T-helper 22 cell (primary cell): ENCODE data around the gene ERP27.

Experiments
- DNase-seq: peaks from one replicate; pipeline ENCODE4 v3.0.0-alpha.2; 2020; ENCODE audit warnings: low read depth

The ERP27 gene

DNA sequence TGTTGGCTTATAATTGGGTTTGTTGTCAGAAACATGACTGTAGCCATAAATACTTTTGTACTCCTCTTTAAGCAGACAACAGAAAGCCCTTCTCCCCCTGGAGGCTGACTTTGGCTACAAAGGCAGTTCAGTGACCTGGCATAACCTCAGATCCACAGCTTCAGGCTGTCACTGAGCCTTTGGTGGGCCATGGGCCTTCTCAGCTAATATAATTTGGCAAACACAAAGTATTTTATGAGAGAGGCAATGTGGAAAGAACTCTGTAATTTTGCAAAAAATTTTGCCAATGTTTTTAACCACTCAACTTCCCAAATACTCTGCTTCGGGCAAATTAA lies 37.1 kb downstream of the ERP27 start:
- DNase-seq, result no peak

DNA sequence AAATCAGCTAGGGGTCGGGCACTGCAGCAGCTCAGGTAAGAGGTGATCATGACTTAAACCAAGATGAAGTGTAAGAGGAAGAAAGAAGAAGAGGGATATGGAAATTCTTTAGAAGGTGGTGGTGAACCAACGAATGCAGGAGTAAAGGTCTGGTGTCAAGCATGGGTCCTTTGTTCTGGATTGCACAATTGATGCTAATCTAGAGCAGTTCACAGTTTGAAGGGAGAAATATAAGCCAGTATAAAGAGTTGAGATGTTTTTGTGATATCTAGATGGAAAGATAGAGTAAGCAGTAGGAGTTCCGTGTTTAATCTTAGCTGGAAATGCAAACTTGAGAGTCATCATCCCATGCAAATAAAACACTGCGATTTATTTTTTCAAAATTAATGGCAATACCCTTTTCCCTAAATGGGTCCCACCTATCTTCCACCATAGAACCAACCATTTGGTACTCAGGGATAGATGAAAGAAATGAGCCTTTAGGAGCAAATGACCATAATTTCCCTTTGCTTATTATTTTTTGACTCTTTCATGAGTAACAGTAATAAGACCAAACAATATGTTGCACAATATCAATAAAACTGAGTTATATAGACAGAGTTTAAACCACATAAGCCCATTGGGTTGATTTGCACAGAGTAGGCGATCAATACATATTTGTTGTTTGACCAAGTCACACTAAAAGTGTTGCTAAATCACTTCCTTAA lies 37.7 kb downstream of the ERP27 start:
- DNase-seq, result no peak

DNA sequence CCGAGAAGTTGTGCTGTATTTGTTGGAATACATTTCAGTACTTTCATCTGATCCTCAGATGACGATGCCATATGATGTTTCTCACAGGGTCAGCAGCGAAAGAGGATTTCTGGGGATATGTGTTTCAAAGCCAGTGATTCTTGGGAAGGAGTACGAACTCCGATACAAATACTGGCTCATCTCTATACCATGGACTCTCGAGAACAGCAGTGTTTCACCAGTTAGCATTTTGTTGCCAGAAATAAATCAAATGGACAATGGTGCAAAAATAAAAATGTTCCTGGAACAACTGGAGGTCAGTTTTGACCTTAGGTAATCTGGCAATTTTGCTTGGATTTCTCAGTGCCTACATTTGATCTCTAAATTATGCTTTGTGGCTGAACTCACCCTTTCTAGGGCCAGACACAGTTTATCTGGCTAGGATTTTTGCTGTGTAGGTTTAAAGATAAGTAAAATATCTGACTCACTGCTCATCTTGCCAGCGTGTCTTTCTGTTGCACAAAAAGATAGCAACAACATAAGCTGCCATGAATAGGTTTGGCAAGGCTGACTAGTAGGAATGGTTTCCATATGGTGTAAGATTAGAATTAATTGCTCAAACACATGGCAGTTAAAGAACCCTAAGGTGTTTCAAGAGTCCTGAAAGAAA lies 41.7 kb downstream of the ERP27 start:
- no peak for DNase-seq

DNA sequence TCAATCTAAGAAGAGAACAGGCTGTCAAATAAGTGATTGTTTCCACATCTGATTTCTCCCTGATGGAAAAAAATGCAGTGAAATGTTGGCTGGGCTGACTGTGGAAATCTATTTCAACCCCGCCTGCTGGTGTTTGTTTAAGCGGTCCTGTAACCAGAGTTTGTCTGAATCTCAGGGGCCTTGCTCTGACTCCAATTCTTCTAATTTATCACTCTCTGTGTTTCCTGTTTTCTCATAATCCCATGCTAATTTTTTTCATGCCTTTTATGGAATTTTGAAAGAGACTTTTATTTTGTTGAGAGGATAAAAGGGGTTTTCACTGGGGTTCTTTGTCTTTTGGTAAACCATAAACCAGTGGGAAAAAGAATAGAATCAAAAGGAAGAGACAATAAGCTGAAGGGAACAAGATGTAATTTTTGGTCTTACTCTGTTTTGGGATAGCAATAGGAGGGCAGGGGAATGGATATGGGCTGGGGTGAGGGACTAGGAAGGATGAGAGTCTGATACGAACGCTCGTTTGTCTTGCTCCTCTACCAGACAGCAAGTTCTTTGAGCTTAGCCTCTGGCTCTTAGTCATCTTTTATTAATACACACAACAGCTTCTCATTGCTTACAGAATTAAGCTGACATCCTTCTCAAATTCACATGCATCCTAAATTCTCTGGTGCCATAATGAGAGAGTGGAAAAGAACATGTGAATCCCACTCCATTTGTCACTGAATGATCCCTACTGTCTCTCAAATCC lies 44.7 kb downstream of the ERP27 start:
- DNase-seq, result no peak

DNA sequence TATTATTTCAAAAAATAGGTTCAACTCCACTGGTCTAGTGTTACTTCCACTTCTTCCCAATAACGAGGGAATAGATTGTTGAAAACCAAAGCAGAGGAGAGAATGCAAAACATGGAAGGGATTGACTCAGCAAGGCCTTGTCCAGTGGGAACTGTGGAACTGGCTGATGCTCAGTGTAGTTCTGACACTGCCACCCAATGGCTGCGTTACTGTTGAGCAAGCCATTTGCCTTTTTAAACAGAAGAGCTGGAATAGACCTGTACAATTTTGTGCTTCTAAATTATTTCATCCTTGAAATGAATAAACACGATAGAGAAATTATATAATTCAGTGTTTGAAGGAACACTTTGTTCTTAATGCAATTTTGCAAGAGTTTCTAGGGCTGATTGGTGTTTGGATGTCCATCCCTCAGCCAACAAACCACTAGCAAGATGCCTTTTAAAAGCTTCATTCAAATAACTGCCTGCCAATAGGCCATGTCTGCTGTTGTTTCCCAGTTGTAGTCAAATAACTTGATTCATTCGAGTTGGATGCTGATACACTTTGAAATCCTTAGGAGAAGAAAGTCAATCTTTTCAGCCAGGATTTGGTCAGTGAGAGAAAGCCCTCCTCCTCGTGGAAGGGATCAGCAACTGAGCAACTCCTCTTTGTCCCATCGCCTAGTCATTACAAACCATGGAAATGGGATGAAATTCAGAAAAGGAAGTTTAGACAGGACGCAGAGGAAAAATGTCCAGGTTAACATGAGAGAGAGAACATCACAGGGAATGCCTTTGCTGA lies 45.4 kb downstream of the ERP27 start:
- DNase-seq, result no peak

DNA sequence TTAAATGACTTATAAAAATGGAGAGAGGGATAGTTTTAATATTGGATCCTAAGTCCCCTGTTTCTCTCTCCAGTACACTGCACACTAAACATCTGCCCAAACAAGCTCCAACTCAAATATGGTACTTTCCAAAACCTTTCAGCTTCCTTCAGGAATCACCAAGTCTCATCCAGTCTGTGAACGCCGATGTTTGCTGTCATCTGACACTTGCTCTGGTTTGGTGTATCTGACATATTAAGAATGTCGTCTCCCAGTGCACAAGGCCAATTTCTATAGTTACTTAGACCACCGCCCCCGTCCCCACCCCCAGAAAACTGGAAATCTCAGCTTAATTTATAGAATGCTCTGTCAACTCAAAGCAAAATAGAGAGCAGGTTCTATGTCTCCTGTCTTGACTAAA lies 47.6 kb downstream of the ERP27 start:
- DNase-seq, result no peak

DNA sequence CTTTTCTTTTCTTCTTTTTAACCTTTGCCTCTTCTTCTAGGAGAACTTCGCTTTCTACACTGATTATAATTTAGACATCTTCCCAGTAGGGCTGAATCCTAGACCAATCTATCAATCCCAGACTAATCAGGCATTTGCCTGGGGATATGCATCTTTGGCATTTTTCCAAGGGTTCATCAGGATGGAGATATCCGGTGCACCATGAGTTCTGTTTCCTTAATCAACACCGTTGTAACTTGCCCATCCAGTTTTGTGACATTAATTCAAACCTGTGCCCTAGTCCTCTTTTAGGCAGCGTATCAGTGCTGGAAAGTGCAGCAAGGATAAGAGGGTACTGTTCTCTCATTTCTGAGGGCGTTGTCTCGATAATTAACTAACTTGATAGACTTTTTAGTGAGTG lies 52.1 kb downstream of the ERP27 start:
- DNase-seq, result no peak

DNA sequence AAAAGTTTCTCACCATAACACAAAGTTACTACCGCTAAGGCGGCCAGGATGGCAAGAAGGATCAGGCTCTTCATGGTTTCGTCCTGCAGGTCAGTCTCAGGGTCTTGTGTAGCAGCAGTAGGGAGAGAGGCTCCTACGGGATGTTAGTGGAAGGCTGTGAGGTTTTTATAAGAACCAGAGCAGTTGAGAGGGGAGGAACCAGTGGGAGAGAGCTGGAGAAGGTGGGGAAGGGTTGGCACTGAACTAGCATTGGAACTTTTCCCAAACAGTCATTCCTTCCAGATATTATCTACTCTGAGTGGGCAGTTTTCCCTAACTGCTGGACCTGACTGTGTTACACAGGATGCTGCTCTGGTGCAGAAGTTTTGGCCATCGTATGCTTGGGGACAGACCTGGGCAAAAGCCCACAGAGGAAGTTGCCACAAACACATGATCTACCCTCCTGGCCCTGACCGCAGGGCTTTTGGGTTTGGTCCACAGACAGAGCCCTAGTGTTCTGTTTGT lies 52.6 kb downstream of the ERP27 start, which contains the start of gene MGP:
Gene MGP, minus strand, starts transcription at position 137 of the 504 bp plus-strand sequence. Its CDS starts 63 bp downstream, at position 74.
- no peak for DNase-seq

DNA sequence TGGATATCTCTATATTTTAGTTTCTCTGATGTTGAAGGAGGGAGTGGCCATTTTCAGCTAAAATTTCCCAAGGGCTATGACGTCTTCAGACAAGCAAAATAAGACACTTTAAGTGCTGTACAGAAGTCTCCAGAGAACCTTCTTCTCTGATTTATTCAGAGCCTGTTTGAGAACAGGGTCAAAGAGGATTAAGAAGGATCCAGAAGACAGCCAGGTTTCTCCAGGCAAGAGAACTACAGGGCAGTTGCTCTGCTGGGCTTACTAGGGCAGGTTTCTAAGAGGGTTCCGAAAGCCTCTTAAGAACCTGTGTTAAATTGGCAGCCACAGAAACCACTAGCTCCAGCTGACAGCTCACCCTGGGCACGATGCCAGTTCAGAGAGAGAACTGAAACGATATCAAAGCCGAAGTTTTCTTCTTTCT lies 53.9 kb downstream of the ERP27 start:
- DNase-seq, result peak; percentile 62

DNA sequence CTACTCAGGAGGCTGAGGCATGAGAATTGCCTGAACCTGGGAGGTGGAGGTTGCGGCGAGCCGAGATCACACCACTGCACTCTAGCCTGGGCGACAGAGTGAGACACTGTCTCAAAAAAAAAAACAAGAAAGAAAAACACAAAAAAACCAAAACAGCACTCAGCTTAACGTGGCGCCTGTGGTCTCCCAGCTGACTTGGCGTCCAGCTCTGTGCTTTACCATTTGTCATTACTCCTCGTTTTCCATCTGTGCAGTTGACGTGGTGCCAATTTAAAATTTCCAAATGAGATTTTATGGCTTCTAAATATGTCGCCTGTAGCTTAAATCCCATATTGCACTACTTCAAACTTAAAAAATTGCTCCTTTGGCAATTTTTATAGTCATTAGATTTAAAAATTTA lies 54.7 kb downstream of the ERP27 start:
- no peak for DNase-seq

DNA sequence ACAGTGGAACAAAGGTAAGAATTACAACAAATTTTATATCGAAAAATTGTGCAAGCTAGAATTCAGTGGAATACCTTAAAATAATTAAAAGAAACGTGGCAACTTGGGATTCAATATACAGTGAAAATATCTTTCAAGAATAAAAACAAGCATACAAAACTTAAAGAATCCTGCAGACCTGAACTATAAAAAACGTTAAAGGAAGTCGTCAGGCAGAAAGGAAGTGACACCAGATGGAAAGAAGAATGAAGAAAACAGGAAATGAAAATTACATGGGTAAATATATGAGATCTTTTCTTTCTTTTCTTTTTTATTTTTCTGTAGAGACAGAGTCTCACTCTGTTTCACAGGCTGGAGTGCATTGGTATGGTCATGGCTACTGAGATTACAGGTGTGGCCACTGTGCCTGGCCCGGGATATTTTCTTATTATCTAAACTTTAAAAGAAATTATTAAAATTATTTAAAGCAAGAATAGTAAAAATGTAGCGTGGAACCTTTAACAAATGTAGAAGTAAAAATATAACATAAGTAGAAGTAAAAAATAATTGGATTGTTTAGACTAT lies 57.4 kb downstream of the ERP27 start:
- DNase-seq, result no peak

DNA sequence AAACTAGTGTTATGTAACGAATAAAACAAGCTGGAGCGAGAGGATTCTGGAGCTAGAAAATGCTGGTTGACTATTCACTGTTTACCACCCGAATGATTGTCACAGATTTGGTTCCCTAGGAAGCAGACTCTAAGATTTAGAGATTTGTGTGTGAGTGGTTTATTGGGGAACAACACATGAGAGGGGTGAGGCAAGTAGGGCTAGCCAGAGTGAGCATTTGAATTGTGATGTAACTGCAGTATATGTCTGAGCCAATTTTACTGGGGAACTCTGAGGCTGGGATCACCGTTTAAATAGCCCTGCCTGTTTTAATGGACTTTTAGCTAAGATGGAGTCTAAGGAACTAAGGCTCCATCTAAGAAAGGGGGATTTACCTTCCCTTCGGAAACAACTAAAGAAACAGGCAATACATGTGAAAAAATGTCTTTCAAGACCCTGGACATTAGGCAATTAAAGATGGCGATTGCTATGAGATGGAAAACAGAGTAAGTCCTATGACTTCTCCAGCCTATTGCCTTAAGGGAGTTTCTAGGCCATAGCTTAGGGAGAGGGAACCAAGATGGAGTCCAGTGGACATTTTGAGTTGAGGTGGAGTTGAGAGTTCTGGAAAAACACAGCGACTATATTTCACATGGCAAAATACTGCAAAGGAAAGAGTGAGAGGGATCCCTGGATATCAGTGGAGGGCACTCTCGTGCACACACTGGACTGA lies 59.0 kb downstream of the ERP27 start:
- no peak for DNase-seq

DNA sequence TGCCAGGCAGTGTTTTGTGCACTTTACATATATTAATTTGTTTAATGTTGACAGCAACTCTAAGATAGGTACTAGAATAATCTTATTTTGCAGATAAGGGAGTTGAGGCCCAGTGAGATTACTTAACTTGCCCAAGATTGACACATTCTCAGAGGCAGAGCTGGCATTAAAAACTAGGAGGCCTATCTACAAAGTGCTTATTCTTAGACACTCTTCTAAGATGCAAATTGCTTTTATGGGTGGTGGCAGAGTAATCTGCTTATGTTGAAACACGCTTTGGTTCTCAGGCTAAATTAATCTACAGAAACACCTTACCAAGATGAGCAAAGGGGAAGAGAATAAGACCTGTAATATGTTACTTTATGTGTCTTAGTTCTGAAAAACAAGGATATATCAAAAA lies 59.8 kb downstream of the ERP27 start:
- DNase-seq, result no peak

DNA sequence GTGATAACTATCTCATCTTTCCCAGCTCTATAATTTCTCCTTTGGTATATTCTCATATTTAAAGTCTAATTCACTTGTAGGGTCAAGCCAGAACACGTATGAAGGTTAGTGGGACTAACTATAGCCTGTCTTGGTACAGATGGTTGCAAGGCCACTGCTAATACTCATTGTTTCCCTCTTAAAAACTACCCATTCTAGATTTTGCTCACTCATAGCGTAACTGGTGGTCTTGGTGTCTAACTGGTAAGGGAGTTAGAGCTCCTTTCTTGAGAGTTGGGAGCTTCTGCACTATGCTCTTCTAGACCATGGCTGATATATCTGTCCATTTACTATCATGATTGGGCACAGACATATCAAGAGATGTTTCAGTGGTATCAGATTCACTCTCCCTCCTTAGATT lies 61.5 kb downstream of the ERP27 start:
- no peak for DNase-seq

DNA sequence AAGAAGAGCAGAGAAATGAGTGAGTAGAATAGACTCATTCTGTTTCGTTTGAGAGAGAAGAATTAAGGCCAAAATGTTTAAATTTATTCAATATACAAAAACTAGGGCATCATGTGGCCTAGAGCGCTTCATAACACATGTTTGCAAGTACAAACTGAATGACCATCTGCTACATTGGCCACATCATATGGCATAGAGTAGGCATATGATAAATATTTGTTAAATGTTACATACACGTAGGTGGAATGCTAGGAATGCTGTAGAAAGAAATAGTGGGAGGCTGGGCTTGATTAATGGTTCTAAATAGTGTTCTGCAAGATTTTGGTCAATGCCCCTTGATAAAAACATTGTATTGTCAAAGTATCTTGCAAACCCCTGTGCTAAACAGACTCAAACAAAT lies 63.5 kb downstream of the ERP27 start:
- DNase-seq, result no peak

DNA sequence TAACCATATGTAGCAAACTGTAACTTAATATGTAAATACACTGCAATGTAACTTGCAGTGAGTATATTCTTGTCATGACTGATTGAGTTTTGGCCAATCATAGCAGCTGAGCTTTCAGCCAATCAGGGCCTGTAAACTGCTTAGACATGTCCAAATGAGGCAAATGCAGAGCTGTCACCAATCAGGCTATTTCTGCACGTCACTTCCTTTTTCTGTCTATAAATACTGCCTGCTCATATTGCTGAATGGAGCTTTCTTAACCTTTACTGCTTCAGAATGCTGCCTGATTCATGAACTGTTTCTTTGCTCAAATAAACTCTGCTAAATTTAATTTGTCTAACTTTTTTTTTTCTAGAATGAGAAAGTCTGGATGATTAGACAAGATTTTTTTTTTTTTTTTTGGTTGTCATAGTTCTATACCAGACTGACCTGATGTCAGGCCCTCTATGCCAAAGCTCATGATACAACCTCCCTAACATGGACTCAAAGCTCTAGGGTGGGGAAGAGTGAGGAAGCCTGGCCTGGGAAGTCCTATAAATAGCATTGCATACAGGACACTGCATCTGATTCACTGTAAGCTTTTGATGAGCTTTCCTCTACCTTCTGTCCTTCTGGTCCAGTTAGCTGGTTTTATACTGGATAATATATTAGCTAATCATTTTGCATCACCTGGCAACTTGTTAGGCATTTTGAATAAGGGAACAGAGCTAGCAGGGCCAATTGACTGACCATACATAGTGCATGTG lies 64.7 kb downstream of the ERP27 start:
- no peak for DNase-seq

DNA sequence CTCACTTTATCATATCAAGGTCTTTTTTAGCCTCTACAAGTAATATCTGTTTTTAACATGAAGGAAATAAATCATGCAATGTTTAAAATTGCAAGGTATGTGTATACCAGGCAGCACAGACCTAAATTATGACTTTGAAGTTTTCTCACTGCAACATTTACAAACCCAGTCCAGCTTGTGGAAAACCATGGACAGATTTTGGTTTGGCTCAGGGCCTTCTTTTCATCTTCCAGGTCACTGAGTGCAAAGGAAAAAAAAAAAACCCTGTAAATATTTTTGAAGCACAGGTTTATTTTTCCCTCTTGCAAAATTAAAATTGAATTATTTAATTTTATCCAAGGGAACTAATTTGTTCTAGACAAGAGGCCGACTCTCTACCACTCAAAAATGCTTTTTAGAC lies 66.5 kb downstream of the ERP27 start:
- no peak for DNase-seq

DNA sequence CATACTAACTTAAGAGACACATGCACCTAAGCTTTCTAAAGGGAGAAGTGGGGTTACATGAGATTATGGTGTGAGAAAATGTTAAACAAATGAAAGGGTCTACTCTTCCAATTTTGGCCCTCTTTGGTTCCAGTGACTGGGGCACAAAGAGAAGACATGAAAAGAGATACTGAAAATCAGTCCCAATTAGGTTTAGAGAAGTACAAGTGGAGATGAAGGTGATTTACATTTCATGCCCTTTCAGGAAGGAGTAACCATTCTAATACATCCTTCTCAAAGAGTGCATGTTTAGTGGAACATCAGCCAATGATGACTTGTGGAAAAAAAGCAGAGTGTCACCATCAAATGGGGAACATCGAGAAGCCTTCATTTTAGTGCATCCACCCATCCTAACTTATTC lies 67.1 kb downstream of the ERP27 start:
- DNase-seq, result no peak

DNA sequence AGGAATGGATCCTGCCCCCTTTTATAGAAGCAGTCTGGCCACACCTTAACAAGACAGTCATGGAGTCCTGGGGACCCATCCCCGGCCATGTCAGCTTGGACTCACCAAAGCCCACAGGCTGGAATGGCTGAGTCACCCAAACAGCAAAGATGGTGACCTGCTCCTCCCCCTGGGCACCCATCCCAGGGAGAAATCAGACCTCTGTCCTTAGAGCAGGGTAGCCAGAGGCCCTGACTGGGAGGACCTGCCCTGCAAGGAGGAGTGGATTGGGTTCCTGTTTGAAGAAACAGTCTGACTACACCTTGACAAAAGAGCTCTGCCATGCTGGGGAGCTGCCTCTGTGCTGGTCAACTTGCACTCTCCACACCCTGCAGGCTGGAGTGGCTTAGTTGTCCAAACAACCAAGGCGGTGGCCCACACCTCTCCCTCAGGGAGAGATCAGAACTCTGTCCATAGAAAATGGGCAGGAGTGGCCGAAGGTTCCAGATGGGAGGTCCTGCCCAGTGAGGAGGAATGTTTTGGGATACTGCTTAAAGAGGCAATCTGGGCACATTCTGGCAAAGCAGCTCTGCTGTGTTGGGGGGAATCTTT lies 69.3 kb downstream of the ERP27 start:
- DNase-seq, result no peak
